Common myeloid progenitor, CD34-positive (primary cell): Measurements from ENCODE around the gene LAMB2.
A peak's percentile ranks its signal among the peaks of the same experiment; 100 is the strongest.

Experiments used
- CTCF ChIA-PET: fragments of 350-600 bp; sonication (Branson Sonifier 250); formaldehyde crosslinking; loops from one replicate; lab custom pipeline; 2021; ENCODE audit warnings: antibody characterized with exemption; lab: Charles Lee
- POLR2A ChIA-PET: fragments of 350-600 bp; sonication (Branson Sonifier 250); formaldehyde crosslinking; loops from one replicate; lab custom pipeline; 2021; ENCODE audit warnings: antibody characterized with exemption; lab: Charles Lee
- DNase-seq, 3 donors: peaks; one replicate each; pipeline versions ENCODE4 v3.0.0 to v3.0.0-alpha.2; 2013
- H3K27ac ChIP-seq, 2 experiments: 1 replicate in 1 of 2; 2 replicates in 1 of 2; pipeline ENCODE4 v1.7.0; 2013; ENCODE audit warnings: inconsistent platforms in 2 of 2, low read length in 2 of 2, mild to moderate bottlenecking in 2 of 2, low read depth in 1 of 2, moderate library complexity in 1 of 2; ENCODE audit not compliant: severe bottlenecking in 2 of 2, insufficient read depth in 1 of 2, poor library complexity in 1 of 2
- H3K27me3 ChIP-seq, 5 experiments: replicated peaks in 2 of 5; 1 replicate in 3 of 5; 2 replicates in 2 of 5; pipeline versions ENCODE4 v1.6.1 to v1.7.0; 2013; ENCODE audit warnings: low read length in 4 of 5, mild to moderate bottlenecking in 2 of 5, moderate library complexity in 2 of 5, inconsistent platforms in 1 of 5; ENCODE audit not compliant: insufficient read depth in 5 of 5, control insufficient read depth in 4 of 5
- H3K36me3 ChIP-seq, 4 experiments: 1 replicate in 2 of 4; 2 replicates in 2 of 4; pipeline versions ENCODE4 v1.6.1 to v1.7.0; 2013; ENCODE audit warnings: low read length in 3 of 4, control low read depth in 1 of 4, mild to moderate bottlenecking in 1 of 4; ENCODE audit not compliant: control insufficient read depth in 4 of 4, insufficient read depth in 4 of 4
- H3K4me1 ChIP-seq, 4 experiments: 1 replicate in 3 of 4; 2 replicates in 1 of 4; pipeline versions ENCODE4 v1.6.1 to v1.7.1; 2013; ENCODE audit warnings: low read length in 3 of 4, mild to moderate bottlenecking in 3 of 4, control low read depth in 1 of 4, inconsistent platforms in 1 of 4, moderate library complexity in 1 of 4; ENCODE audit not compliant: control insufficient read depth in 4 of 4, insufficient read depth in 4 of 4; ENCODE audit errors: control extremely low read depth in 1 of 4
- H3K4me3 ChIP-seq, 7 experiments: 1 replicate in 4 of 7; 2 replicates in 3 of 7; pipeline versions ENCODE4 v1.5.1 to v1.7.0; 2013; ENCODE audit warnings: mild to moderate bottlenecking in 7 of 7, low read length in 6 of 7, moderate library complexity in 6 of 7, inconsistent platforms in 2 of 7, low read depth in 2 of 7, control low read depth in 1 of 7; ENCODE audit not compliant: insufficient read depth in 4 of 7, control insufficient read depth in 1 of 7; ENCODE audit errors: extremely low read depth in 1 of 7
- H3K9me3 ChIP-seq, 5 experiments: 1 replicate in 4 of 5; 2 replicates in 1 of 5; pipeline versions ENCODE4 v1.6.1 to v1.7.1; 2013; ENCODE audit warnings: low read length in 4 of 5, mild to moderate bottlenecking in 2 of 5, inconsistent platforms in 1 of 5, low read depth in 1 of 5, moderate library complexity in 1 of 5; ENCODE audit not compliant: control insufficient read depth in 4 of 5, insufficient read depth in 2 of 5; ENCODE audit errors: control extremely low read depth in 1 of 5
- WGBS: methylation state at CpG from one replicate; pipeline ENCODE4 v1.1.5; 2013; ENCODE audit not compliant: insufficient coverage; 5-methylcytosine and 5-hydroxymethylcytosine counted together

Gene LAMB2

GRCh38 chr3:49173792-49174170 lies 40.9 kb upstream of the LAMB2 start:
- Histone ChIP-seq H3K4me3 (peak overlapping the region in 1 of 7 experiments; percentile 55), H3K4me1 (peaks cover 0 to 43% (median 32%) of the 10 kb centered on the region in 4 experiments), H3K27ac (peak overlapping the region in 1 of 2 experiments; percentile 33), H3K9me3 (no peaks in the 10 kb centered on the region), H3K36me3 (peaks cover 0 to 20% (median 8%) of the 10 kb centered on the region in 4 experiments), H3K27me3 (no peaks in the 10 kb centered on the region)
- DNase-seq, result no peak
- ChIA-PET POLR2A (no interaction called here), CTCF (interaction anchor here (1.2 to 1.3 kb wide), 2 partner anchors 13 to 76 kb away, joined by 3 read pairs; no protein-coding TSS in a partner anchor)
- WGBS, result 80% methylated on average over 3 of the region's 4 CpGs

GRCh38 chr3:49173116-49173791 lies 40.4 kb upstream of the LAMB2 start:
- CTCF ChIA-PET, result interaction anchor here (1.2 to 1.3 kb wide), 2 partner anchors 14 to 76 kb away, joined by 3 read pairs; no protein-coding TSS in a partner anchor
- POLR2A ChIA-PET, result interaction anchor here (0.5 kb wide), 1 partner anchor 66 kb away, joined by 3 read pairs; no protein-coding TSS in a partner anchor
- Histone ChIP-seq H3K27ac (peak overlapping the region; percentile 25 to 72), H3K36me3 (peaks cover 0 to 20% (median 8%) of the 10 kb centered on the region in 4 experiments), H3K27me3 (no peaks in the 10 kb centered on the region), H3K9me3 (no peaks in the 10 kb centered on the region), H3K4me1 (peaks cover 0 to 43% (median 32%) of the 10 kb centered on the region in 4 experiments), H3K4me3 (peak overlapping the region in 4 of 7 experiments; percentile 13 to 89 (median 39))
- 39% methylated on average over 2 of the region's 3 CpGs for WGBS
- peak in 1 of 3 donors; percentile 20 for DNase-seq

GRCh38 chr3:49172551-49173041 lies 39.7 kb upstream of the LAMB2 start:
- CTCF ChIA-PET, result interaction anchor here (1.3 kb wide), 1 partner anchor 15 kb away, joined by 3 read pairs; no protein-coding TSS in a partner anchor

GRCh38 chr3:49171775-49172500 lies 39.1 kb upstream of the LAMB2 start:
- Histone ChIP-seq H3K36me3 (peaks cover 0 to 20% (median 8%) of the 10 kb centered on the region in 4 experiments), H3K27me3 (no peaks in the 10 kb centered on the region), H3K4me1 (peaks cover 0 to 44% (median 32%) of the 10 kb centered on the region in 4 experiments), H3K27ac (peak overlapping the region in 1 of 2 experiments; percentile 72), H3K9me3 (no peaks in the 10 kb centered on the region), H3K4me3 (peak overlapping the region; percentile 59 to 89 (median 79))
- DNase-seq, result no peak
- WGBS, result 31% methylated on average over 2 of the region's 7 CpGs
- ChIA-PET POLR2A (no interaction called here), CTCF (interaction anchor here (0.9 to 3.2 kb wide), 9 partner anchors 9 to 277 kb away, joined by 3 to 21 read pairs (median 5); partner anchors contain the start of genes C3orf62 and USP19)

More at GRCh38 chr3:49172551-49173041, 39.7 kb upstream of the LAMB2 start:
- 83% methylated on average over 6 of the region's 7 CpGs for WGBS
- H3K4me3 ChIP-seq, result peak overlapping the region in 5 of 7 experiments; percentile 76 to 89 (median 80)
- no peaks in the 10 kb centered on the region for H3K27me3 ChIP-seq
- no peaks in the 10 kb centered on the region for H3K9me3 ChIP-seq
- DNase-seq, result no peak
- POLR2A ChIA-PET, result no interaction called here
- peaks cover 0 to 43% (median 32%) of the 10 kb centered on the region in 4 experiments for H3K4me1 ChIP-seq
- peak overlapping the region in 1 of 2 experiments; percentile 72 for H3K27ac ChIP-seq
- peaks cover 0 to 20% (median 8%) of the 10 kb centered on the region in 4 experiments for H3K36me3 ChIP-seq

GRCh38 chr3:49171119-49171774 lies 38.4 kb upstream of the LAMB2 start, which contains the start of gene KLHDC8B:
TSS of gene KLHDC8B (plus strand) at chr3:49171598. CDS start at chr3:49172770, 1,172 bp downstream.
- peaks cover 0 to 3% (median 0%) of the 10 kb centered on the region in 5 experiments for H3K9me3 ChIP-seq
- peaks cover 0 to 51% (median 37%) of the 10 kb centered on the region in 4 experiments for H3K4me1 ChIP-seq
- peak within 1 kb of the TSS; percentile 59 to 89 (median 79) for H3K4me3 ChIP-seq
- DNase-seq, result peak; percentile 78 to 86 (median 83)
- H3K27ac ChIP-seq, result peak within 1 kb of the TSS in 1 of 2 experiments; percentile 72
- WGBS, result under 1% methylated on average over 52 of the region's 57 CpGs
- POLR2A ChIA-PET, result interaction anchor here (0.6 kb wide), 1 partner anchor 22 kb away, joined by 4 read pairs; no protein-coding TSS in a partner anchor
- H3K36me3 ChIP-seq, result peaks cover 0 to 19% (median 8%) of the 10 kb centered on the region in 4 experiments
- H3K27me3 ChIP-seq, result no peaks in the 10 kb centered on the region
- CTCF ChIA-PET, result interaction anchor here (0.7 to 3.2 kb wide), 17 partner anchors 9 to 278 kb away, joined by 3 to 21 read pairs (median 5); partner anchors contain the start of genes C3orf62, LAMB2, NDUFAF3 and USP19

- Histone ChIP-seq H3K27ac (peak overlapping the region in 1 of 2 experiments; percentile 72), H3K4me1 (peaks cover 0 to 54% (median 38%) of the 10 kb centered on the region in 4 experiments), H3K4me3 (peak overlapping the region in 5 of 7 experiments; percentile 76 to 89 (median 80)), H3K9me3 (peaks cover 0 to 3% (median 0%) of the 10 kb centered on the region in 5 experiments), H3K27me3 (no peaks in the 10 kb centered on the region), H3K36me3 (peaks cover 0 to 14% (median 8%) of the 10 kb centered on the region in 4 experiments)
- WGBS, result 0% methylated on average over 1 of the region's 1 CpG
- DNase-seq, result no peak
- POLR2A ChIA-PET, result interaction anchor here (0.6 kb wide), 1 partner anchor 22 kb away, joined by 4 read pairs; no protein-coding TSS in a partner anchor
- CTCF ChIA-PET, result interaction anchor here (0.7 to 3.2 kb wide), 20 partner anchors 8 to 278 kb away, joined by 3 to 21 read pairs (median 5); partner anchors contain the start of genes C3orf62, LAMB2, NDUFAF3 and USP19
Observed at GRCh38 chr3:49170744-49171118, 37.9 kb upstream of the LAMB2 start.
